ENCODE data around the gene CAPN7.
A peak's percentile ranks its signal among the peaks of the same experiment; 100 is the strongest.

The CAPN7 gene

DNA sequence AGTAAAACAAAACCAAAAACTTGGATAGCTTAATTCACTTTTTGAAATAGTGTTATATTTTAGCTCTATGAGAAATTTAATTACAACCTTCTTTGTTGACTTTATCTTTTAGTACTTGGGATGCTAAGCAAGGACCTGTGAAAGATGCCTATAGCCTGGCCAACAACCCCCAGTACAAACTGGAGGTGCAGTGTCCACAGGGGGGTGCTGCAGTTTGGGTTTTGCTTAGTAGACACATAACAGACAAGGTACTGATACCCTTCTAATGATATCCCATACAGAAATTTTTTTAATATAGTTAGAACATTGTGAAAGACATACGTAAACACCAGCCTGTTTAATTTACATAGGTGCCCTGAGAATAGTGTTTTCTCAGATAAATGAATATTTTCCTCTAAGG lies 35.3 kb downstream of the CAPN7 start:
- DNase-seq = no peak

DNA sequence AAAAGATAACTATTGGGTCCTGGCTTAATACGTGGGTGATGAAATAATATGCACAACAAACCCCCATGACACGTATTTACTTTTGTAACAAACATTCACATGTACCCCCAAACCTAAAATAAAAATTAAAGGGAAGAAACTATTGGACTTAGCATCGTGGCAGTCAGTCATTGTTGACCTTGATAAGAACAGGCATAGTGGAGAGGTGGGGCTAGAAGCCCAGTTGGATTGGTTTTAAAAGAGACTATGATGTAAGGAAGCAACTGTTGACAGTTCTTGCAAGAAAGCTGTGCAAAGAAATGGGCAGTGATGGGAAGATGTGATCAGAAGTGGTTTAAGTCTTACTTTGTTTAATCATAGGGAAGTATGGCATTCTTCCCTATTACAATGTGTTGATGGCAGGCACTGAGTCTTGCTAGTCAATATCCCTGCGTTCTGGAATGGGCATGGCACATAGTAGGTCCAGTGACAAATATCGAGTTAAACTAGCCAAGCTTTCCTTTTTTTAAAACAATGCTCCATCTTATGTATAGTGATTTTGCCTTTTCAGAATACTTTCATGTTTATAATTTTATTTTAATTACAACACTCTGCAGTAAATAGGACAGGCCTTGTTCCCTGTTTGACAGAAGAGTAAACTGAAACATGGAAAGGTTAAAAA lies 37.9 kb downstream of the CAPN7 start:
- no peak for DNase-seq

DNA sequence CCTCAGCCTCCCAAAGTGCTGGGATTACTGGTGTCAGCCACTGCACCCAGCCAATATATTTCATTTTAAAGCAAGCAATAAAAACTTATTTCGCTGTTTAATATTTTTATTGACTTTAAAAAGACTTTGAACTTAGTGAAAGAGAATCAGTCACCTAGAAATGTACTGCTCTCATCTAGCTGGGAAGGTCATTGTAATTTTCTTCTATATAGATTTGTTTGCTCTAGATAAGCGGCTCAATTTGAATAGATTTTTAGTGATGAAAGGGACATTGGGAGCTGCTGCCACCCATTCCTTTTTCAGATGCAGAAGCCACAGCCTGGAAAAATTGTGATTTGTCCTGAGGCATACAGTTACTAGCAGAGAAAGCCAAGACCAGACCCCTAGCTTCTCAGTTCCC lies 40.1 kb downstream of the CAPN7 start:
- DNase-seq = no peak

DNA sequence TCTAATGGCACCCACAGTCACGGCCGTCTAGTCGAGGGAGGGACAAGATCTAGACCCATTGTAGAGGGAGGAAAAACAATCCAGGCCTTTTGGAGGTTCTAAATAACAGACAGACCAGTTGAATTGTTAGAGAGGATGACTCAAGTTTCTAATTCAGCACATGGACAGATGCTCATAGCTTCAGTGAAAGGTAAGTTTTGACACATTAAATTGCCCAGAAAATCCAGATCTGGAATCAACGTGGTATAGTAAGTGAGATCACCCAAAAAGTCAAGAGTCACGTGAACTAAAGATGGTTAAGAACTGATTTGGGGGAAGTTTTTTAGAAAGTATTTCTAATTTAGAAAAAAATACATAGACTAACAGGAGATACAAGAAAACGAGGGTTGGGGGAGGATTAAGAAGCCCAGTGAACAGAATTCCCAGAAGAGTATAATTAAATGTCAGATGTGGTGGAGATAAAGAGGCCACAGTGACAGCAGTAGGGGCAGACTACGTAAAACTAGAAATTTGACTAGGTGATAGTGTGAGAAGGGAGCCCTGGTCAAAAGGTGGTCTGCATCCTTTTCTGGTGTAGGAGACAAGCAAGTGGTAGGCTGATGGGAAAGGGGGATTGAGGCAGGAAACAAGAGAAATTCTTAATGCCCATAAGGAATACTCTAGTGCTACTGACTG lies 47.1 kb downstream of the CAPN7 start:
- no peak for DNase-seq

DNA sequence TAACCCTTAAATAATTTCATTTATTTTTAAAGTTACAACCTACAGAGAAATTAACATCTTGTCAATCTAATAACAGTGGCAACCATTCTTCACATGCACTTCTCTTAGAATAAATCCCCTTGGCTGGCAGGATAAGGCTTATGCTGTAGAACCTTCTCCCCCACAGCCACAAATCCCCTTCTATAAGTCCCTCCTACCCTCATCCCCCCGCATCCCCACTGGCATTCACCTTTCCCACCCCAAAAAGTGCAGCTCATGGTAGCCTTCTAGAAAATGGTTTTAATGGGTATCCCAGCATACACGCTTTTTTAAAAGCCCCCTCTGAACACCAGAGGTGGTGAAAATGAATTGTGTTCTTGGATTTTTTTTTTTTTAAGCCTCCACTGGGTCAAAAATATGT lies 49.2 kb downstream of the CAPN7 start:
- no peak for DNase-seq

DNA sequence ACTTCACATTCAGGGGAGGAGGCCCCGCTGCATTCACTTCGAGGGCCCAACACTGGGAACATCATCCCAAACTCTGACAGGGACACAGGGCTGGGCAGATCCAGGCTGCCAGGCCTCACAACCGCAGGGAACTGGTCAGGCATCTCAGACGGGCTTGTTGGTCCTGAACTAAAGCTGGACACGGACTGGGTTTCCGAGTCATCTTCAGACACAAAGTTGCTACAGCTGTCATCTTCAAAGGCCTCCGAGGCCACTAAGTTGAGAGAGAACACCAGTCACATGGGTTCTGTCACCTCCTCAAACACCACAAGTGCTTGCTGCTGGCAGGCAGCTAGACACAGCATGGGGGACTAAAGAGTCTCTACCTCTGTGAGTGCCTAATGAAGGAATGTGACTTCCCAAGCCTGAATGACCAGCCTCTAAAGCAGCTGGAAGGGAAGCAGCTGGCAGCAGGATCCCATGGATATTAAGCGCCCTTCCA lies 50.9 kb downstream of the CAPN7 start:
- DNase-seq = no peak

DNA sequence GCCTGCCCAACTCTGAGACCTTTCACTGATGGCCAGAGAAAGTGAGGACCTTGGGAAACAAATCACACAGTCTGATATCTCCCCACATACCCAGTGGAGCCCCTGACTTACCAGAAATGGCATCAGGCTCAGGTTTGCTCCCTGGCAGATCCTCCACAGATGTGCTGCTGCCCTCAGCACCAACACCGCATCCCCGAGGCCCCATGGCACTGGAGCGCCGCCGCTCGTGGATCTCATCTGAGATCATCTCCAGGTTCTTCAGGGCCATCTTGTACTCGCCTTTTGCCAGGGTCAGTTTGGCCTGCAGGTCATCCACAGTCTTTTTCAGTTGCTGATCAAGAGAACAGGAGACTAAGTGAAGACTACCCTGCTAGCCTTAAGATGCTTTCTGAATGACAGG lies 52.7 kb downstream of the CAPN7 start:
- no peak for DNase-seq

DNA sequence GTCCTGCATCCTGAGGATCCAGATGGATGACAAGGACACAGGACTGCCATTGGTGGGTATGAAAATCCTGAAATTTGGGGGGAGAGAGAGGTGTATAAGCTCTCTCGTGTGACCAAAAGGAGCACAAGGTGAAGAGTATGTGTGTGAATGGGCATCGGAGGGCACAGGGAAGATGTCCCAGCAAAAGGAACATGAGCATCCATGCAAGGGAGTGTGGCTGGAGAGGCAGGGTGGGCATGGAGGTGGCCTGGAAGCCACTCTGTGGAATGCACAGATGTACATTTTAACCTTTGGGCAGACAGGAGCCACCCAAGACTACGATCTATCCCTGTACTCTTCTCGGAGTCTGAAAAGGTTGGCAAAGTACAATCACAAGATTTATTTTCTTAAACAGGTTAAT lies 54.5 kb downstream of the CAPN7 start:
- DNase-seq = no peak

DNA sequence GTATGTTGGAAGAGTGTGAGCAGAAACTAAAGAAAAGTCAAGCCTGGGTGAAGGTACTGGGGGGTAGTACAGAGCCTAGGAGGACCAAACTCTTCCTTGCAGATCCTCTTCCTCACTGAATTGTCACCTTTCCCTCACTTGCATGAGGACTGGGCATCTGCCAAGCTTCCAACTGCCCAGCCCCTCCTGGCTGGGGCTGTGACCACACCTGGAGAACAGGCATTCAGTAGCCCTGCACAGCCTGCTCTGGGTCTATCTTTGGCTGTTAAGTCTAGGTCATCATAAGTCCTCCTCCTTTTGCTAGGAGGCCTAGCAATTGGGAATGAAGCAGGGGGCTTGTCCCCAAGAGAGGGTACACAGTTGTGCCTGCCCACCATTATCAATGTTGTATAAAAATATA lies 55.2 kb downstream of the CAPN7 start:
- no peak for DNase-seq

DNA sequence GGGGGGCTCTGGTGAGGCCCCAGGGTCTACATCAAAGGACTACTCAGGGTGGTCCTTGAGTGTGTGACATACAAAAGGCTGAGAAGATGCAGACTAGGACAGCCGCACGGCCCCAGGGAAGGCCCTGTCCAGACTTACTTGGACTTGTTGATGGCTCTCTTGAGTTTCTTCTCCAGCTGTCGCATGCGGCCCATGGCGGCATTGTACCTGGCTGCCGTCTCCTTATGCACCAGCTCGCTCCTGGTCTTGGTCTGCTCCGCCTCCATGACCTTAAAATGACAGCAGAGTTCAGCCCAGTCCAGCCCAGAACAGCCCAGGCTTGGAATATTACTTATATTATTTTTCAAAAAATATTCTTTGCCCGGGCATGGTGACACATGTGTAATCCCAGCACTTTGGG lies 56.0 kb downstream of the CAPN7 start:
- no peak for DNase-seq

DNA sequence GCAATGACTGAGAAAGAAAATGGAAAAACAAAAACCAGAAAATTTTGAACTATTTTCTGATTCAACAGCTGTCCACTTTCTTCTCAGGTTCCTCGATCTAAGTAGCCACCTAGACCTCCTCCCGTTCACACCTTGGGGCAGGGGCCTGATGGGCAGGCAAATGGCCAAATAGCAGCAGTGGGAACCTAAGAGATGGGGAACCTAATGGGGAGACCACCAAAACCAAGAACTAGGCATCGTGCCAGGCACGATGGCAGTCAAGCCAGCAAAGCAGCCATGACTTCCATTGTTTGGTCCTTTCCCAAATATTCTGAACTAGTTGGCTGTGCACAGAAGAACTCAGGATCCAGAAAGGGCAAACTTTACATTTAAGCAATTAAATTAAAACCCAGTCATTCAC lies 57.1 kb downstream of the CAPN7 start:
- DNase-seq = no peak

DNA sequence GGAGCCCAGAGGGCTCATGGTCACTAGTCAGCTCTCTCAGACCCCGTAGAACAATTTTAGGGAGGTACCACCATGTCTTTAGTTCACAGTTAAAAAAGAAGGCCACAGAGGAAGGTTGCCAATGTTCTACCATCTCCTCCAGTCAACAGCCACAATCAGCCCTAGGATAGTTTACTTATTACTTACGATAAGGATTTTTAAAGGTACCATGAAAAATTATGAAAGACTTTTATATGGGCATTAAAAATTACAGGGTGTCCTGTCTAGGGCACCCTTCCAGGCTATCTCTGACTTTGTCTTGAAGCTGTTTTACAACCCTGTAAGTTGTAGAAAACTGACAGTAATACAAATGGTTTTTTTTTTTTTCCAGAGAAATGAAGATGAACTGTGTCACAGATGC lies 57.9 kb downstream of the CAPN7 start:
- DNase-seq = no peak

DNA sequence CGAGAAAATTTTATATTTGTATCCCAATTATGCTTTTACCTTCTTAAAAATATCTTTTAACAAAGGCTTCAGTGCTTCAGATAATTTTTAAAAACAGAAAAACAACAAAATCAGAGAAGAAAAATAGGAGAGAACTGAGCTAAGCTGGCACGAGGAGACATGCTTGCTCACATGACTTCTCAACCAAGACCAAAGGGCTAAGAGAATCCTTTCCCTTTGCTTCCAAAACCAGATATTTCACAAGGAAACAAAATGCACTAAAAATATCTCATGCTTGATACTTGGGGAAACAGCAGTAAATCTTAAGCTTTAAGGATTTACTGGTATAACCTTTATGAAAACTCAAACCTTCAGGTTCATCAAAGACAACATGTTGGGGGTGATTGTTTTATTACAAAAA lies 58.4 kb downstream of the CAPN7 start:
- no peak for DNase-seq

DNA sequence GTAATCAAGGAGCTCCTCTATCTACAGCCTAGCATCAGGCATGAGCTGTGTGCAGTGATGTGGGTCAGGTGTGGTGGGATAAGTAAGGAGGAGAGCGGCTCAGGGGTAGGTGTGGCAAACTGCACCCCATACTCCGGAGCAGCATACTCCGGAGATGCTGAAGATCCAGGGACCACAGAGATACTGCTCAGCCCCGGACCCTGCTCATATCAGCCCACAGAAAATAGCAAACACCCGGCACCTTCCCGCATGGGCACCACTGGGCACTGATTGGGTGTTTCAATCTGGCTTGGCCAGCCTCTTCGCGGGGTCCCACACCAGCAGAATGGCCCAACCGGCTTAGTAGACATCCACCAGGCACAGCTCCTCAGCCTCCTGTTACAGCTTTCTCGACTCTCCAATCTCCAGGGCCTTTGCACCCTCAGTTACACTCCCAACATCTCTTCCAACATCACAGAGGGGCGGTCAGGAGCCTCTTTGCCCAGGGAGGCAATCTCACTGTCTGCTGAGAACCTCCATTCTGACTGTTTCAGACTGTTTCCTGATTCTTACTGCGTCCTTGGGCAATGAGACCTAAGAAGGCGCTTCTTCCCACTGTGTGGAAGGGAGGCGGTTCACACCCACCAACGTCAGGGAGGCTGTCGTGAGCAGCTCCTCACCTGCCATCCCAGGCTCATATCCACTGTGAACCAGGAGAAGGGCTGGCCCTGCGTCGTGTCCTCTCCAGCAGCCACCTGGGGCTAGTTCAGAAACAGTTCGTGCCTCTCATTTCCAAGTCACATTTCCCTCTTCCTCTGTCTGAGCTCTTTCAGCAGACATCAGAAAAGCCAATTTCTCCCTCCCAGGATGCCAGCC lies 59.8 kb downstream of the CAPN7 start:
- no peak for DNase-seq

DNA sequence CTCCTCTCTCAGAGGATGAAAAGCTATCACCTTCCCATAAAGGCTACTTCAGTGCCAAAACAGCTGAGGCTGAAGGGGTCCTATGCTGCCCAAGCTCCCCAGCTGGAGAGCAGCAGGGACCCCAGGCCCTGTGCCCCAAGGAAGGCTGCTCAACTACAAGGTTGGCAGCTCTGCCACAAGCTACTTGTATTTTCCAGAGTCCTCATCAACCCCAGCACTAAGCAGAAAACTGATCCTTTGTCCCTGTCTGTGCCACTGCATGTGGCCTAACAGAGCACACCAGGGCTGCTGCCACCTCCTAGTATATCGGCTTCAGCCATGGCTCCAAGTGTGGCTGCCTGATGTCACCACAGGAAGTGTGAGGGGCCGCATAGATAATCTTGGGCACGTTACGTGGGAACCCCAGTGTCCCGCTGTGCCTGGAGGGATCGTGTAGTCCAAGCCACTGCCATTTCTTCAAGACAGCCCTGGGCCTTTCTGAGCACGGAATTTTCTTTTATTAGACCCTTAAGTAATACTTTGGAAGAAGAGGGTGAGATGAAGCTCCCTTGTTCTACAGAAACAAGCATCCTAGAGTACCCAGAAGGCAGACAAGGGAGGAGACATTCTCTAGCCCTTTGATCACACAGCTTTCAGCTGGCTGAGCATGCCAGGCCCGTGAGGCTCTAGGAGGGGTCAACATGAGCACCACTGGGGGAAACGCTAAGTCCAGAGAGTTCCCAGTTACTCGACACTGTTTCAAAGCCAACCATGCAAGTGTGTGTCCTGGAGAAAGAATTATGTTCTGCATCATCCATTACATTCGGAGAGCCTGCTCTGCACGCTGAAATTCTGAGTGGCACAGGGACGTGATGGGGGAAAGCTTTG lies 60.7 kb downstream of the CAPN7 start:
- no peak for DNase-seq

DNA sequence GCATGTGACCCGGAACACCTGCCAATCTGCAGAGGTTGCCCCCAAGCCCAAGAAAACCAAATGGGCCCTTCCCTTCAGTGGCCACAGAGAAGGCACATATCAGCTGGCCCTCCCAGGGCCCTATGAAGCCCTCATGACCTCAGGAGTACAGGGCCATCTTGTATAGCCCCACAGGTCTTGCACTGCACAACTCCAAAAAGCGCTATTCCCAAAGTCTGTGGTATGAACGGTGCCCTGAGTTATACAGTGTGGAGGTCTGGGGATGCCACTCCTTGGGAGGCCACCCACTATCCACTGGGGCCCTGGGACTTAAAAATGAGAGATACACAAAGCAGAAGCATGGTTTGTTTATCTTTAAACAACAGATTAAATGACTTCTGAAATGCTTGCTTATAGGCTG lies 61.5 kb downstream of the CAPN7 start:
- no peak for DNase-seq

DNA sequence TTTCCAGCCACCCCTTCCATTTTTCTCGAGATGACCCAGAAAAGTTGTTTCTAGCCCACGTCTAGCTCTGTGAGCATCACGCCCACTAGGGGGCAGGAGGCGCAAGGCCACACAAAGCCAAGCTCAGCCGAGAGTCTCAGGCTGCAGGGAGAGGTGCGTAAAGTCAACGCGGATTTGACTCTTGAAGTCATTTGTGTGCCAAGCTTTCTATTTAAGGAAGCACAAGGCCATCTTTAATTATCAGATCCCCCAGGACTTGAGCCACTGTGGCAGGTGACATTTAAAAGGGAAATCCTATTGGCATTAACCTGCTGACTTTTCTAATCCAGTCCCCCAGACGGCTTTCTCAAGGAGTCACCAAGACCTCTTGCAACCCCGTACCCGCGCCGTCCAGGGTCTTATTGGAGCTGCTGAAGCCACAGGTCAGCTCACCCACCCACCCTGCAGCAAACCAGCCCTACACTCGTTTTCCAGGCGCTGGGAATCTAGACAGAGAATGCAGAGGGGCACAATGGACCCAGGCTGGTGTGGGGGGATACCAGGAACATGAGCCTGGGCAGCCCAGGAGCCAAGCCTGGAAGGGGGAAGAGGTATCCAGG lies 62.1 kb downstream of the CAPN7 start:
- peak; percentile 65 for DNase-seq

DNA sequence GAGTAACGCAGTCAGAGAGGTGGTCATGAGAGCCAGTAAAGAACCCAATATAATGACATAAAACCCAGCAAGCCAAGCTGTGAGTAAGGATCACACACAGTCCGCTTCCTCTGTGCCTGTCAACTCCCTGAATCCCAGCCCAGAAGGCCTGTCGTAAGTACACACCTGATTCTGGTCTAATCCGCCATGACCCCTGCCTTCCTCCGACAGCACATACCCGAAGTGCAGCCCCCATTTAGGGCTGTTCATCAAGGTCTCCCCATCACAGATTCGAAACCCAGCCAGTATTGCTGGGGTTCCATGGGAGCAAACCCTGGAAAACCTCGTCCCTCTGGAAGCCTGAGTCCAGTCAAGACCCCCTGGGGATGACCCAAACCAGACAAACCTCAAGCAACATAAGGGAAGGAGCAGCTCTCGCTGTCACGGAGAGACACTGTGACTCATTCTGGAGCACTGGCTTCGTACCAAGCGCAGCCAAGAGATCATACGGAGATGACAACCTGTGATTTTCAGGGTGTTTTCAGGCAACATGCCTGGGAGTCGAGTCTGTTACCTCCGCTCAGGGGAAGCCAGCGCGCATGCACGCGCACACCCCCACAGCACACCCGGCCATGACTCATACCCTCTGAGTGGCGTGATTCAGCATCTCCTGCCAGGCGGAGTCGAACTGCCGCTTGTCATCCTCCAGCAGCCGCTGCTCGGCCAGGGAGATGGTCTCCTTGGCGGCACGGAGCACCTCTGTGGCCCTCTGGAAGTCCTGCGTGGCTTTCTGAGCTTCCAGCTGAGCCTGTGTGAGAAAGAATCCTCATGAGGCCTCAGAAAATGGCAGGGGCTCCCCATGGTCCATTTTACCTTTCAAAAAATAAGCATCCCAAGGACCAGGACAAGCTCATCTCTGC lies 63.3 kb downstream of the CAPN7 start:
- DNase-seq = no peak

DNA sequence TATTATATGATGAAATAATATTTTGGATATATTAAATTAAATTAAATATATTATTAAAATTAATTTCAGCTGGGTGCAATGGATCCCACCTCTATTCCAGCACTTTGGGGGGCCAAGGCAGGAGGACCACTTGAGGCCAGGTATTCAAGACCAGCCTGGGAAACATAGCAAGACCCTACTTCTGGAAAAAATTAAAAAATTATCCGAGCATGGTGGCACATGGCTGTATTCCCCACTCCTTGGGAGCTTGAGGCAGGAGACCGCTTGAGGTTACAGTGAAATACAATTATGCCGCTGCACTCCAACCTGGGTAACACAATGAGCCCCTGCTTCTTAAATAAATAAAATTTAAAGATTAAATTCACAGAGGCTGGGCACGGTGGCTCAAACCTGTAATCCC lies 65.0 kb downstream of the CAPN7 start:
- no peak for DNase-seq

DNA sequence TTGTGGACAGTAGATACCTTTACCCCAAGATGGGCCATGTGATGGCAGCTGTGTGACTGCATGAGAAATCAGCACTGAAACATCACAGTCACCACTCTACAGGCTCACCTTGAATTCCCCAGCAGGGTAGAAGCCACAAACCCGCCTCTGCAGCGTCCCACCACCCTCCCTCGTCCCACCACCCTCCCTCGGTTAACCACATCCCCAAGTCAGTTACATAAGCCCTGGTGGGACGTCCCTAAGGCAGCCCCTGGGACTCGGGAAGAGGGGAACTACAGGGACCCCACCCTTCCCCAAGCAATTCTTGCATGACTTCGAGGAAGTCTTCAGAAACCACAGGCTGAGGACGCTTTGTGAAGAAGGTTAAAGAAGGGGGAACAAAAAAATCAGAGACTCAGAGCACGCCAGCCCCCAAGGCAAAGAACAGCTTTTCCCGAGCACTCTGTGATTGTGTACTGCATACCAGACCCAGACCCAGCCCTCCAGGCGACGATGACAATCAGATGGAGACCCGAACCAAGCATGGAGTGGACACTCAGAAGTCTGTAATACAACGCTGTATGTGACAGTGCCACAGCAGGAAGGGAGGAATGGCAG lies 65.8 kb downstream of the CAPN7 start:
- DNase-seq = no peak

Data from right kidney (tissue), 1 donor.